ENCODE measurements around the gene ALG6.
A peak's percentile ranks its signal among the peaks of the same experiment; 100 is the strongest.
"Not testable (repeated sequence)": the region's sequence is repeated elsewhere in the genome, so short reads cannot be mapped to it uniquely, and the experiment has no call there.

The ALG6 gene

GRCh38 chr1:63414691-63415365 lies 47.4 kb downstream of the ALG6 start:
- DNase-seq (ENCODE audit: low read depth): no peak

- no peak for DNase-seq (ENCODE audit: low read depth)
These were observed 50.7 kb downstream of the ALG6 start for GRCh38 chr1:63418101-63418500.

- DNase-seq (ENCODE audit: low read depth): not testable (repeated sequence)
These were observed 53.3 kb downstream of the ALG6 start for GRCh38 chr1:63420746-63421145.

- DNase-seq (ENCODE audit: low read depth): no peak
These were observed 56.2 kb downstream of the ALG6 start for GRCh38 chr1:63423649-63424048.

- DNase-seq (ENCODE audit: low read depth): peak; percentile 30
These were observed 61.4 kb downstream of the ALG6 start for GRCh38 chr1:63428815-63429214.

- DNase-seq (ENCODE audit: low read depth): no peak
These were observed 61.9 kb downstream of the ALG6 start for GRCh38 chr1:63429281-63429680.

- DNase-seq (ENCODE audit: low read depth): no peak
These were observed 67.7 kb downstream of the ALG6 start for GRCh38 chr1:63435161-63435560.

GRCh38 chr1:63442141-63442475 lies 74.7 kb downstream of the ALG6 start:
- peak; percentile 28 for DNase-seq (ENCODE audit: low read depth)

GRCh38 chr1:63448731-63449246 lies 81.4 kb downstream of the ALG6 start:
- DNase-seq (ENCODE audit: low read depth): peak; percentile 28

- DNase-seq (ENCODE audit: low read depth): no peak
These were observed 83.0 kb downstream of the ALG6 start for GRCh38 chr1:63450416-63450815.

- DNase-seq (ENCODE audit: low read depth): no peak
These were observed 85.8 kb downstream of the ALG6 start for GRCh38 chr1:63453232-63453631.

GRCh38 chr1:63454269-63454668 lies 86.8 kb downstream of the ALG6 start:
- peak; percentile 29 for DNase-seq (ENCODE audit: low read depth)

GRCh38 chr1:63458750-63459149 lies 91.3 kb downstream of the ALG6 start:
- no peak for DNase-seq (ENCODE audit: low read depth)

- DNase-seq (ENCODE audit: low read depth): no peak
These were observed 94.3 kb downstream of the ALG6 start for GRCh38 chr1:63461661-63462230.

GRCh38 chr1:63463248-63463647 lies 95.8 kb downstream of the ALG6 start:
- peak; percentile 84 for DNase-seq (ENCODE audit: low read depth)

GRCh38 chr1:63466181-63466580 lies 98.8 kb downstream of the ALG6 start:
- peak; percentile 2 for DNase-seq (ENCODE audit: low read depth)

GRCh38 chr1:63466759-63467158 lies 99.3 kb downstream of the ALG6 start:
- no peak for DNase-seq (ENCODE audit: low read depth)

GRCh38 chr1:63468683-63469082 lies 101.3 kb downstream of the ALG6 start:
- DNase-seq (ENCODE audit: low read depth): not testable (repeated sequence)

- DNase-seq (ENCODE audit: low read depth): peak; percentile 30
These were observed 108.3 kb downstream of the ALG6 start for GRCh38 chr1:63475761-63476160.

GRCh38 chr1:63480057-63480456 lies 112.6 kb downstream of the ALG6 start:
- no peak for DNase-seq (ENCODE audit: low read depth)

GRCh38 chr1:63486629-63487028 lies 119.2 kb downstream of the ALG6 start:
- peak; percentile 10 for DNase-seq (ENCODE audit: low read depth)

- peak; percentile 84 for DNase-seq (ENCODE audit: low read depth)
These were observed 120.1 kb downstream of the ALG6 start for GRCh38 chr1:63487336-63488065.
